HepG2 (cell line): ENCODE measurements around the gene ARL11. TPM values are rescaled to one million over a fixed set of nuclear protein-coding genes. Genes with fewer than 3 reads are reported as not detected.
A peak's percentile ranks its signal among the peaks of the same experiment; 100 is the strongest.

Experiments
- ARNTL ChIP-seq: sonication (generic); formaldehyde crosslinking; IDR thresholded peaks from 2 replicates; pipeline ENCODE4 v1.4.0; 2020; ENCODE audit warnings: mild to moderate bottlenecking, missing genetic modification reagents
- DNMT3B ChIP-seq: conservative IDR thresholded peaks from 2 replicates; pipeline ENCODE4 v1.6.1; 2016; ENCODE audit warnings: missing biosample characterization, control low read depth
- EEA1 ChIP-seq: sonication (generic); formaldehyde crosslinking; IDR thresholded peaks from 2 replicates; pipeline ENCODE4 v1.5.1; 2020; ENCODE audit warnings: mild to moderate bottlenecking, missing genetic modification reagents, borderline replicate concordance
- ESRRA ChIP-seq: sonication (generic); formaldehyde crosslinking; IDR thresholded peaks from 2 replicates; pipeline ENCODE4 v1.5.1; 2020; ENCODE audit warnings: mild to moderate bottlenecking, low read depth, missing genetic modification reagents
- FOXK2 ChIP-seq: fragments of 450-650 bp; IDR thresholded peaks from 2 replicates; pipeline ENCODE4 v1.6.1; 2016
- GABPB1 ChIP-seq: IDR thresholded peaks from 2 replicates; pipeline ENCODE4 v1.6.1; 2016; ENCODE audit warnings: mild to moderate bottlenecking, missing genetic modification reagents, moderate library complexity, missing compliant biosample characterization
- GLI4 ChIP-seq: sonication (generic); formaldehyde crosslinking; IDR thresholded peaks from 2 replicates; pipeline ENCODE4 v1.5.1; 2020; ENCODE audit warnings: missing genetic modification reagents, mild to moderate bottlenecking, moderate library complexity, borderline replicate concordance
- ISL2 ChIP-seq: sonication (generic); formaldehyde crosslinking; IDR thresholded peaks from 2 replicates; pipeline ENCODE4 v1.5.0; 2020; ENCODE audit warnings: missing genetic modification reagents
- KDM1A ChIP-seq: IDR thresholded peaks from 2 replicates; pipeline ENCODE4 v1.6.1; 2016; ENCODE audit warnings: missing compliant biosample characterization
- NR2F2 ChIP-seq: IDR thresholded peaks from 2 replicates; pipeline ENCODE4 v1.6.1; 2012; ENCODE audit warnings: low read depth, inconsistent platforms, borderline replicate concordance
- ONECUT2 ChIP-seq: sonication (generic); formaldehyde crosslinking; IDR thresholded peaks from 2 replicates; pipeline ENCODE4 v1.4.0; 2020; ENCODE audit warnings: missing genetic modification reagents
- ZMYM3 ChIP-seq: sonication (generic); formaldehyde crosslinking; IDR thresholded peaks from 2 replicates; pipeline ENCODE4 v1.5.1; 2020; ENCODE audit warnings: mild to moderate bottlenecking, missing genetic modification reagents
- ZNF460 ChIP-seq: sonication (generic); formaldehyde crosslinking; IDR thresholded peaks from 2 replicates; pipeline ENCODE4 v1.5.1; 2020; ENCODE audit warnings: missing genetic modification reagents, mild to moderate bottlenecking, borderline replicate concordance
- ZNF589 ChIP-seq: sonication (generic); formaldehyde crosslinking; conservative IDR thresholded peaks from 2 replicates; pipeline ENCODE4 v1.8.0; 2022; ENCODE audit warnings: mild to moderate bottlenecking, moderate library complexity, missing genetic modification reagents
- ZNF678 ChIP-seq: sonication (generic); formaldehyde crosslinking; IDR thresholded peaks from 2 replicates; pipeline ENCODE4 v1.4.0; 2020; ENCODE audit warnings: mild to moderate bottlenecking, missing genetic modification reagents
- ZNF749 ChIP-seq: sonication (generic); formaldehyde crosslinking; IDR thresholded peaks from 2 replicates; pipeline ENCODE4 v1.8.0; 2022; ENCODE audit warnings: mild to moderate bottlenecking, missing genetic modification reagents, moderate library complexity, borderline replicate concordance
- ZNF83 ChIP-seq: sonication (generic); formaldehyde crosslinking; IDR thresholded peaks from 2 replicates; pipeline ENCODE4 v1.4.0; 2020; ENCODE audit warnings: missing genetic modification reagents, mild to moderate bottlenecking, borderline replicate concordance
- polyA plus RNA-seq, 8 experiments: library from polyadenylated mRNA; depleted of rRNA in 3 of 8; stranded (reverse) in 7 of 8; unstranded in 1 of 8; fragments of >200 nt; fragmentation: Illumina TruSeq in 4 of 8; extraction: Trizol in 4 of 8; gene quantifications; 2 replicates each; pipeline versions ENCODE4 v1.2.1 to v1.2.3, GENCODE V29; 2011 to 2016; ENCODE audit warnings: low read depth in 4 of 8, missing spikeins in 1 of 8, mixed read lengths in 1 of 8; ENCODE audit not compliant: insufficient read depth in 1 of 8
- total RNA-seq, 5 experiments: library from RNA; depleted of rRNA; stranded (reverse); fragments of >200 nt; fragmentation: Illumina TruSeq; extraction: Trizol; gene quantifications; 2 replicates each; pipeline ENCODE4 v1.2.3, GENCODE V29; 2016; ENCODE audit warnings: low read depth in 1 of 5
- TF ChIP-seq, protein P1 (sequence below): IDR thresholded peaks from 2 replicates; pipeline ENCODE4 v1.6.1; 2018; ENCODE audit warnings: missing genetic modification reagents, mild to moderate bottlenecking, missing compliant biosample characterization
- TF ChIP-seq, protein P2 (sequence below): sonication (generic); formaldehyde crosslinking; IDR thresholded peaks from 2 replicates; pipeline ENCODE4 v1.4.0; 2020; ENCODE audit warnings: mild to moderate bottlenecking, missing genetic modification reagents
- TF ChIP-seq, protein P3 (sequence below): sonication (generic); formaldehyde crosslinking; IDR thresholded peaks from 2 replicates; pipeline ENCODE4 v1.9.0; 2021; ENCODE audit warnings: mild to moderate bottlenecking, missing genetic modification reagents
- TF ChIP-seq, protein P4 (sequence below): sonication (generic); formaldehyde crosslinking; IDR thresholded peaks from 2 replicates; pipeline ENCODE4 v1.4.0; 2020; ENCODE audit warnings: missing genetic modification reagents

Gene ARL11
- total and polyA plus RNA-seq, 2 of the 13 experiments (the other 11 are each of a cell fraction or from before 2014, with no cell fraction given), result 0.04 to 0.22 TPM

DNA sequence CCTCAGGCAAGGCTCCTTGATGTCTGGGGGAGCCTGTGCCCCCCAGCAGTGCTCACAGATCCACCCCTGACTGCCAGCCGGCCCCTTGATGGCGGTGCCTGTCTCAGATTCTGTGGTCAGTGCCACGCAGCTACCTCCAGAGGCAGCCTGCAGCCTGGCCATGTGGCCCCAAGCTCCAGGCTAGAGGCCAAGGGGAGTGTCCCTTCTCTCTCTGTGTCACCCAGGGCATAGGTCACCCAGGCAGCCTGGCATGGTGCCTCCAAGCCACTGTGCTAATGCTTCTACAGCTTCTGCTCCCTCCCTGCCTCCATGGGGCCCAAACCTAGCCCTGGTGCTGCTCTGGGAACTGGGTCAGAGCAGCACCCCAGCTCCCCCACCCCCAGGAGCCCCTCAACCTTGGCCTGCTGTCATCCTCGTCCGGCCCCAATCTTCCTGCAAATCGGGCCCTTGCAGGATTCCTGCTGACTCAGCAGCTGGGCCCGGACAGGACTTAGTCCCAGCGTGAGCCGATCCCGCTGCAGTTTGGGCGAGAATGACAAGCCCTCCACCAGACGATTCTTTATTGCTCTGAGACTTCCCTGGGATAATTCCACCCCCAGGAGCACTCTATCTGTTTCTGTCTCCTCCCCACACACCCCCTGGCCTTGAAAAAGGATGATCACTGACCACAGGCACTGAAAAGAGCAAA, 2.8 kb upstream of the ARL11 start (continued):
- TF ChIP-seq KDM1A (no peak), ZNF83 (no peak; the same call in 1 of the 2 replicates), DNMT3B (CRISPR knock-in tag) (no peak), NR2F2 (no peak), ZNF678 (no peak), ZNF589 (no peak), ONECUT2 (CRISPR knock-in tag) (no peak), ZMYM3 (CRISPR knock-in tag) (no peak), GLI4 (CRISPR knock-in tag) (no peak), EEA1 (CRISPR knock-in tag) (no peak), ARNTL (no peak), GABPB1 (CRISPR knock-in tag) (peak; percentile 38; the same call in 1 of the 2 replicates), ESRRA (no peak), ISL2 (CRISPR knock-in tag) (no peak), ZNF749 (no peak), FOXK2 (no peak), ZNF460 (CRISPR knock-in tag) (no peak)
- TF ChIP-seq, protein P1, sequence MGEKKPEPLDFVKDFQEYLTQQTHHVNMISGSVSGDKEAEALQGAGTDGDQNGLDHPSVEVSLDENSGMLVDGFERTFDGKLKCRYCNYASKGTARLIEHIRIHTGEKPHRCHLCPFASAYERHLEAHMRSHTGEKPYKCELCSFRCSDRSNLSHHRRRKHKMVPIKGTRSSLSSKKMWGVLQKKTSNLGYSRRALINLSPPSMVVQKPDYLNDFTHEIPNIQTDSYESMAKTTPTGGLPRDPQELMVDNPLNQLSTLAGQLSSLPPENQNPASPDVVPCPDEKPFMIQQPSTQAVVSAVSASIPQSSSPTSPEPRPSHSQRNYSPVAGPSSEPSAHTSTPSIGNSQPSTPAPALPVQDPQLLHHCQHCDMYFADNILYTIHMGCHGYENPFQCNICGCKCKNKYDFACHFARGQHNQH (CRISPR knock-in tag), result 0 out of 2 replicates have a peak, but pooled peaks have one; percentile 38
- TF ChIP-seq, protein P2, sequence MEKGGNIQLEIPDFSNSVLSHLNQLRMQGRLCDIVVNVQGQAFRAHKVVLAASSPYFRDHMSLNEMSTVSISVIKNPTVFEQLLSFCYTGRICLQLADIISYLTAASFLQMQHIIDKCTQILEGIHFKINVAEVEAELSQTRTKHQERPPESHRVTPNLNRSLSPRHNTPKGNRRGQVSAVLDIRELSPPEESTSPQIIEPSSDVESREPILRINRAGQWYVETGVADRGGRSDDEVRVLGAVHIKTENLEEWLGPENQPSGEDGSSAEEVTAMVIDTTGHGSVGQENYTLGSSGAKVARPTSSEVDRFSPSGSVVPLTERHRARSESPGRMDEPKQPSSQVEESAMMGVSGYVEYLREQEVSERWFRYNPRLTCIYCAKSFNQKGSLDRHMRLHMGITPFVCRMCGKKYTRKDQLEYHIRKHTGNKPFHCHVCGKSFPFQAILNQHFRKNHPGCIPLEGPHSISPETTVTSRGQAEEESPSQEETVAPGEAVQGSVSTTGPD, result peak; percentile 83; the same call in 1 of the 2 replicates
- TF ChIP-seq, protein P3, sequence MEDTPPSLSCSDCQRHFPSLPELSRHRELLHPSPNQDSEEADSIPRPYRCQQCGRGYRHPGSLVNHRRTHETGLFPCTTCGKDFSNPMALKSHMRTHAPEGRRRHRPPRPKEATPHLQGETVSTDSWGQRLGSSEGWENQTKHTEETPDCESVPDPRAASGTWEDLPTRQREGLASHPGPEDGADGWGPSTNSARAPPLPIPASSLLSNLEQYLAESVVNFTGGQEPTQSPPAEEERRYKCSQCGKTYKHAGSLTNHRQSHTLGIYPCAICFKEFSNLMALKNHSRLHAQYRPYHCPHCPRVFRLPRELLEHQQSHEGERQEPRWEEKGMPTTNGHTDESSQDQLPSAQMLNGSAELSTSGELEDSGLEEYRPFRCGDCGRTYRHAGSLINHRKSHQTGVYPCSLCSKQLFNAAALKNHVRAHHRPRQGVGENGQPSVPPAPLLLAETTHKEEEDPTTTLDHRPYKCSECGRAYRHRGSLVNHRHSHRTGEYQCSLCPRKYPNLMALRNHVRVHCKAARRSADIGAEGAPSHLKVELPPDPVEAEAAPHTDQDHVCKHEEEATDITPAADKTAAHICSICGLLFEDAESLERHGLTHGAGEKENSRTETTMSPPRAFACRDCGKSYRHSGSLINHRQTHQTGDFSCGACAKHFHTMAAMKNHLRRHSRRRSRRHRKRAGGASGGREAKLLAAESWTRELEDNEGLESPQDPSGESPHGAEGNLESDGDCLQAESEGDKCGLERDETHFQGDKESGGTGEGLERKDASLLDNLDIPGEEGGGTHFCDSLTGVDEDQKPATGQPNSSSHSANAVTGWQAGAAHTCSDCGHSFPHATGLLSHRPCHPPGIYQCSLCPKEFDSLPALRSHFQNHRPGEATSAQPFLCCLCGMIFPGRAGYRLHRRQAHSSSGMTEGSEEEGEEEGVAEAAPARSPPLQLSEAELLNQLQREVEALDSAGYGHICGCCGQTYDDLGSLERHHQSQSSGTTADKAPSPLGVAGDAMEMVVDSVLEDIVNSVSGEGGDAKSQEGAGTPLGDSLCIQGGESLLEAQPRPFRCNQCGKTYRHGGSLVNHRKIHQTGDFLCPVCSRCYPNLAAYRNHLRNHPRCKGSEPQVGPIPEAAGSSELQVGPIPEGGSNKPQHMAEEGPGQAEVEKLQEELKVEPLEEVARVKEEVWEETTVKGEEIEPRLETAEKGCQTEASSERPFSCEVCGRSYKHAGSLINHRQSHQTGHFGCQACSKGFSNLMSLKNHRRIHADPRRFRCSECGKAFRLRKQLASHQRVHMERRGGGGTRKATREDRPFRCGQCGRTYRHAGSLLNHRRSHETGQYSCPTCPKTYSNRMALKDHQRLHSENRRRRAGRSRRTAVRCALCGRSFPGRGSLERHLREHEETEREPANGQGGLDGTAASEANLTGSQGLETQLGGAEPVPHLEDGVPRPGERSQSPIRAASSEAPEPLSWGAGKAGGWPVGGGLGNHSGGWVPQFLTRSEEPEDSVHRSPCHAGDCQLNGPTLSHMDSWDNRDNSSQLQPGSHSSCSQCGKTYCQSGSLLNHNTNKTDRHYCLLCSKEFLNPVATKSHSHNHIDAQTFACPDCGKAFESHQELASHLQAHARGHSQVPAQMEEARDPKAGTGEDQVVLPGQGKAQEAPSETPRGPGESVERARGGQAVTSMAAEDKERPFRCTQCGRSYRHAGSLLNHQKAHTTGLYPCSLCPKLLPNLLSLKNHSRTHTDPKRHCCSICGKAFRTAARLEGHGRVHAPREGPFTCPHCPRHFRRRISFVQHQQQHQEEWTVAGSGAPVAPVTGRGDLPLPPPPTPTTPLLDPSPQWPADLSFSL, result no peak
- TF ChIP-seq, protein P4, sequence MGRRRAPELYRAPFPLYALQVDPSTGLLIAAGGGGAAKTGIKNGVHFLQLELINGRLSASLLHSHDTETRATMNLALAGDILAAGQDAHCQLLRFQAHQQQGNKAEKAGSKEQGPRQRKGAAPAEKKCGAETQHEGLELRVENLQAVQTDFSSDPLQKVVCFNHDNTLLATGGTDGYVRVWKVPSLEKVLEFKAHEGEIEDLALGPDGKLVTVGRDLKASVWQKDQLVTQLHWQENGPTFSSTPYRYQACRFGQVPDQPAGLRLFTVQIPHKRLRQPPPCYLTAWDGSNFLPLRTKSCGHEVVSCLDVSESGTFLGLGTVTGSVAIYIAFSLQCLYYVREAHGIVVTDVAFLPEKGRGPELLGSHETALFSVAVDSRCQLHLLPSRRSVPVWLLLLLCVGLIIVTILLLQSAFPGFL, result no peak
